Neural progenitor cell (in vitro differentiated cells): Measurements from ENCODE around the gene EYA3. TPM values are rescaled to one million over a fixed set of nuclear protein-coding genes. Genes with fewer than 3 reads are reported as not detected.

Source experiments
- DNase-seq: peaks from one replicate; pipeline ENCODE4 v3.0.0-alpha.2; 2016; ENCODE audit warnings: low spot score
- H2AFZ ChIP-seq: fragments of 200-600 bp; sonication (generic); replicated peaks from 2 replicates; pipeline ENCODE4 v1.6.1; 2016; ENCODE audit warnings: antibody characterized with exemption
- H3F3A ChIP-seq: fragments of 200-600 bp; sonication (generic); 2 replicates; pipeline ENCODE4 v1.6.1; 2016; ENCODE audit warnings: antibody characterized with exemption, low read depth
- H3K27ac ChIP-seq: fragments of 200-600 bp; sonication (generic); 2 replicates; pipeline ENCODE4 v1.5.1; 2016; ENCODE audit warnings: mild to moderate bottlenecking
- H3K27me3 ChIP-seq: fragments of 200-600 bp; sonication (generic); 2 replicates; pipeline ENCODE4 v1.6.1; 2016; ENCODE audit warnings: mild to moderate bottlenecking, moderate library complexity
- H3K36me3 ChIP-seq: fragments of 200-600 bp; sonication (generic); 2 replicates; pipeline ENCODE4 v1.5.1; 2016
- H3K4me1 ChIP-seq: fragments of 200-600 bp; sonication (generic); 2 replicates; pipeline ENCODE4 v1.6.1; 2016; ENCODE audit warnings: mixed run types
- H3K4me2 ChIP-seq: fragments of 200-600 bp; sonication (generic); 2 replicates; pipeline ENCODE4 v1.6.1; 2016
- H3K4me3 ChIP-seq: fragments of 200-600 bp; sonication (generic); 2 replicates; pipeline ENCODE4 v1.5.1; 2016
- H3K79me2 ChIP-seq: fragments of 200-600 bp; sonication (generic); 2 replicates; pipeline ENCODE4 v1.6.1; 2016; ENCODE audit warnings: low read depth
- H3K9ac ChIP-seq: fragments of 200-600 bp; sonication (generic); 2 replicates; pipeline ENCODE4 v1.6.1; 2016
- H3K9me3 ChIP-seq: fragments of 200-600 bp; sonication (generic); 2 replicates; pipeline ENCODE4 v1.5.1; 2016; ENCODE audit warnings: low read depth
- H4K20me1 ChIP-seq: fragments of 200-600 bp; sonication (generic); 2 replicates; pipeline ENCODE4 v1.6.1; 2016; ENCODE audit warnings: low read depth
- H3K27ac Mint-ChIP-seq: 3 replicates; pipeline ENCODE4 v1.8.0; 2021; ENCODE audit warnings: mixed read lengths
- H3K27me3 Mint-ChIP-seq: 2 replicates; pipeline ENCODE4 v1.8.0; 2022; ENCODE audit warnings: low read depth, mild to moderate bottlenecking, inconsistent platforms, moderate library complexity, mixed read lengths; ENCODE audit not compliant: insufficient read depth
- H3K36me3 Mint-ChIP-seq: 3 replicates; pipeline ENCODE4 v1.8.0; 2021; ENCODE audit warnings: mixed read lengths
- H3K4me1 Mint-ChIP-seq: 3 replicates; pipeline ENCODE4 v1.8.0; 2021; ENCODE audit warnings: mixed read lengths
- H3K4me3 Mint-ChIP-seq: 3 replicates; pipeline ENCODE4 v1.8.0; 2021; ENCODE audit warnings: mild to moderate bottlenecking, moderate library complexity, mixed read lengths
- H3K9me3 Mint-ChIP-seq: 3 replicates; pipeline ENCODE4 v1.8.0; 2020; ENCODE audit warnings: mixed read lengths
- CTCF ChIP-seq: fragments of 200-600 bp; sonication (generic); IDR thresholded peaks from 2 replicates; pipeline ENCODE4 v1.5.1; 2017; ENCODE audit warnings: antibody characterized with exemption, mild to moderate bottlenecking
- EZH2 ChIP-seq: fragments of 200-600 bp; sonication (generic); IDR thresholded peaks from 2 replicates; pipeline ENCODE4 v1.6.1; 2017; ENCODE audit warnings: antibody characterized with exemption, mild to moderate bottlenecking, moderate library complexity
- EZH2phosphoT487 ChIP-seq: fragments of 200-600 bp; sonication (generic); IDR thresholded peaks from 2 replicates; pipeline ENCODE4 v1.6.1; 2017; ENCODE audit warnings: antibody characterized with exemption
- total RNA-seq: library from RNA; depleted of rRNA; stranded (reverse); fragments of >200 nt; gene quantifications from 2 replicates; pipeline ENCODE4 v1.2.3, GENCODE V29; 2015; ENCODE audit warnings: low replicate concordance

EYA3 gene
- total RNA-seq, 1 donor from 2014 or later: 32.9 TPM

- no peak for TF ChIP-seq CTCF
- TF ChIP-seq EZH2: no peak
- TF ChIP-seq EZH2phosphoT487: no peak
- no peak overlapping the region for H2AFZ ChIP-seq
- Mint-ChIP-seq H3K4me3 (no peak overlapping the region), H3K36me3 (peaks cover 8% of the 10 kb centered on the region), H3K27me3 (no peaks in the 10 kb centered on the region), H3K9me3 (no peaks in the 10 kb centered on the region), H3K4me1 (no peaks in the 10 kb centered on the region), H3K27ac (no peak overlapping the region)
- no peak for DNase-seq
- no peaks in the 10 kb centered on the region for H3K79me2 ChIP-seq
- no peaks in the 10 kb centered on the region for H3K36me3 ChIP-seq
- H3K4me3 ChIP-seq: no peak overlapping the region
- H3F3A ChIP-seq: no peaks in the 10 kb centered on the region
- no peaks in the 10 kb centered on the region for H3K9me3 ChIP-seq
- no peaks in the 10 kb centered on the region for H4K20me1 ChIP-seq
- H3K4me1 ChIP-seq: no peaks in the 10 kb centered on the region
- H3K27ac ChIP-seq: no peak overlapping the region
- no peaks in the 10 kb centered on the region for H3K27me3 ChIP-seq
- H3K9ac ChIP-seq: no peak overlapping the region
- H3K4me2 ChIP-seq: no peak overlapping the region
These were observed 49.1 kb downstream of the EYA3 start for GRCh38 chr1:28039341-28039740.

GRCh38 chr1:28037946-28038345, 50.5 kb downstream of the EYA3 start:
- H3K4me1 ChIP-seq: no peaks in the 10 kb centered on the region
- TF ChIP-seq EZH2phosphoT487: no peak
- TF ChIP-seq EZH2: no peak
- no peak for TF ChIP-seq CTCF
- H3K36me3 ChIP-seq: no peaks in the 10 kb centered on the region
- Mint-ChIP-seq H3K27ac (no peak overlapping the region), H3K36me3 (peaks cover 8% of the 10 kb centered on the region), H3K27me3 (no peaks in the 10 kb centered on the region), H3K4me3 (no peak overlapping the region), H3K4me1 (no peaks in the 10 kb centered on the region), H3K9me3 (no peaks in the 10 kb centered on the region)
- no peaks in the 10 kb centered on the region for H3K79me2 ChIP-seq
- no peaks in the 10 kb centered on the region for H4K20me1 ChIP-seq
- no peaks in the 10 kb centered on the region for H3K9me3 ChIP-seq
- DNase-seq: no peak
- no peak overlapping the region for H3K27ac ChIP-seq
- H3K27me3 ChIP-seq: no peaks in the 10 kb centered on the region
- H3K4me3 ChIP-seq: no peak overlapping the region
- H3K4me2 ChIP-seq: no peak overlapping the region
- no peaks in the 10 kb centered on the region for H3F3A ChIP-seq
- H2AFZ ChIP-seq: no peak overlapping the region
- H3K9ac ChIP-seq: no peak overlapping the region

GRCh38 chr1:28037206-28037605, 51.2 kb downstream of the EYA3 start:
- Histone ChIP-seq H3K9me3 (no peaks in the 10 kb centered on the region), H3K4me1 (no peaks in the 10 kb centered on the region), H3K27me3 (no peaks in the 10 kb centered on the region), H2AFZ (no peak overlapping the region), H4K20me1 (no peaks in the 10 kb centered on the region), H3K9ac (no peak overlapping the region), H3K36me3 (no peaks in the 10 kb centered on the region), H3K27ac (no peak overlapping the region), H3K4me2 (no peak overlapping the region), H3F3A (no peaks in the 10 kb centered on the region), H3K4me3 (no peak overlapping the region), H3K79me2 (no peaks in the 10 kb centered on the region)
- Mint-ChIP-seq H3K27me3 (no peaks in the 10 kb centered on the region), H3K9me3 (no peaks in the 10 kb centered on the region), H3K4me3 (no peak overlapping the region), H3K27ac (no peak overlapping the region), H3K36me3 (peaks cover 5% of the 10 kb centered on the region), H3K4me1 (no peaks in the 10 kb centered on the region)
- no peak for TF ChIP-seq EZH2
- no peak for TF ChIP-seq EZH2phosphoT487
- no peak for TF ChIP-seq CTCF
- no peak for DNase-seq
